CD4-positive, alpha-beta T cell (primary cell): Measurements from ENCODE around the gene GALNT12. TPM values are rescaled to one million over a fixed set of nuclear protein-coding genes. Genes with fewer than 3 reads are reported as not detected.

Source experiments
- ATAC-seq: fragments of 200-7000 bp; cut with Tn5 transposase; one replicate; pipeline ENCODE4 v1.10.0; 2022; ENCODE audit warnings: mild to moderate bottlenecking; ENCODE audit not compliant: poor library complexity
- CTCF ChIA-PET: fragments of 350-600 bp; sonication (Branson Sonifier 250); formaldehyde crosslinking; loops from one replicate; lab custom pipeline; 2021; ENCODE audit warnings: antibody characterized with exemption, inconsistent platforms; lab: Charles Lee
- POLR2A ChIA-PET: fragments of 350-600 bp; sonication (Branson Sonifier 250); formaldehyde crosslinking; loops from one replicate; lab custom pipeline; 2021; ENCODE audit warnings: antibody characterized with exemption, inconsistent platforms; lab: Charles Lee
- DNase-seq, 14 experiments: peaks; one replicate each; pipeline ENCODE4 v3.0.0-alpha.2; 2013 to 2020; ENCODE audit warnings: mixed read lengths in 2 of 14
- H3K27ac ChIP-seq, 2 donors: one replicate each; pipeline versions ENCODE4 v1.5.1 to v1.7.0; 2013; ENCODE audit warnings: low read length in 2 of 2, low read depth in 1 of 2, mild to moderate bottlenecking in 1 of 2
- H3K27me3 ChIP-seq, 2 experiments: 1 replicate in 1 of 2; 2 replicates in 1 of 2; pipeline versions ENCODE4 v1.6.1 to v1.7.0; 2013; ENCODE audit warnings: low read length in 2 of 2, control low read depth in 1 of 2, mild to moderate bottlenecking in 1 of 2, moderate library complexity in 1 of 2; ENCODE audit not compliant: insufficient read depth in 2 of 2, control insufficient read depth in 1 of 2
- H3K36me3 ChIP-seq: one replicate; pipeline ENCODE4 v1.6.1; 2013; ENCODE audit warnings: low read length, control low read depth; ENCODE audit not compliant: insufficient read depth
- H3K4me1 ChIP-seq: one replicate; pipeline ENCODE4 v1.6.1; 2013; ENCODE audit warnings: low read length, control low read depth; ENCODE audit not compliant: insufficient read depth
- H3K4me3 ChIP-seq: one replicate; pipeline ENCODE4 v1.5.1; 2013; ENCODE audit warnings: mild to moderate bottlenecking, low read length, moderate library complexity
- H3K9me3 ChIP-seq, 2 experiments: 1 replicate in 1 of 2; 2 replicates in 1 of 2; pipeline versions ENCODE4 v1.6.1 to v1.7.0; 2013; ENCODE audit warnings: low read length in 2 of 2, mild to moderate bottlenecking in 2 of 2, control low read depth in 1 of 2, moderate library complexity in 1 of 2; ENCODE audit not compliant: control insufficient read depth in 1 of 2, insufficient read depth in 1 of 2
- H3K27ac Mint-ChIP-seq: one replicate; pipeline ENCODE4 v1.8.0; 2020; ENCODE audit warnings: mixed read lengths
- H3K27me3 Mint-ChIP-seq: one replicate; pipeline ENCODE4 v1.8.0; 2021; ENCODE audit warnings: mixed read lengths
- H3K36me3 Mint-ChIP-seq: one replicate; pipeline ENCODE4 v1.8.0; 2021; ENCODE audit warnings: low read depth, mixed read lengths
- H3K4me1 Mint-ChIP-seq: one replicate; pipeline ENCODE4 v1.8.0; 2021; ENCODE audit warnings: low read depth, mixed read lengths
- H3K4me3 Mint-ChIP-seq: one replicate; pipeline ENCODE4 v1.8.0; 2020; ENCODE audit warnings: mild to moderate bottlenecking, mixed read lengths
- H3K9me3 Mint-ChIP-seq: one replicate; pipeline ENCODE4 v1.8.0; 2020; ENCODE audit warnings: mixed read lengths
- intact Hi-C, 2 experiments: fragments of 100-400 bp; cut with DNase I in 1 of 2; cut with micrococcal nuclease in 1 of 2; formaldehyde crosslinking; loops; one replicate each; pipeline versions ENCODE4 v1.15.1 to v1.9.0; 2023 to 2025; cut with DNase I, micrococcal nuclease
- total RNA-seq, 174 experiments: library from RNA in 2 of 174; stranded (reverse) in 2 of 174; gene quantifications; one replicate each; pipeline ENCODE4 v1.2.3 and lab custom pipeline; 2021 to 2026
- TF ChIP-seq, protein P1 (sequence below): fragments of 200-600 bp; IDR thresholded peaks from one replicate; pipeline ENCODE4 v1.8.0; 2022; ENCODE audit warnings: antibody characterized with exemption, mild to moderate bottlenecking

GALNT12 gene
- total RNA-seq, 2 experiments from 2014 or later: 8.7 to 11.5 TPM

DNA sequence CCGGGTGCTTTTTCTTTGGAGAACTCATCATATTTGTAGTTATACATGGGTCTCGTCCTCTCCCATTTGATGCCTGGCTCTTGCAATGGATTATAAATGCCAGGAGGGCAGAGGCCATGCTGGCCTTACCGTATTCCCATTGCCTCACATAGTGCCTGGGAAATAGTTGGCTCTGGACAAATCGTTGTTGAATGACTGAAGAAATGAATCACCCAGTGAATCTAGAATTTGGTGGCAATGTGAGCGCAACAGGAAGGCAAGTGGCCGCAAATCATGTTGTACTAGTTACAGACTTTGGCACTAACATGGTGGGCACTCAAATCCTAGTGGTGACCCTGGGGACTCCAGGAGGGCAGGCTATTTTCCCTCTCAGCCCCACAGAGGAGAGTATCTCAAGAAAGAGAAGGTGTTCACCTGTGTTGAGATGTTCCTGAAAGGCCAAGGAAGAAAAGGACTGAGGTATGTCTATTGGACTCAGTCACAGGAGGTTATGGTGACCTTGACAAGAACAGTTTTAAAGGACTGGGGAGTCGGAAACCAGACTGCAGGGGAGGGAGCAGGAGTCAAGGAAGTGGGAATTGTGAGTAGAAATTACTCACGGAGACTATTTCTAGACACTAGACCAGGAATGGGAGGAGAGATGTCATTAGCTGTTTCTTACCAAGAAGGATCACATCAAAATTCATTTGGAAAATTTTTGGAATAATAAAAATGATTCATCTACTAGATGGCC lies 74.5 kb downstream of the GALNT12 start:
- H3K27ac ChIP-seq: no peak overlapping the region
- peaks cover 1 to 12% of the 10 kb centered on the region in 2 experiments for H3K27me3 ChIP-seq
- no peaks in the 10 kb centered on the region for H3K4me1 ChIP-seq
- Mint-ChIP-seq H3K9me3 (no peaks in the 10 kb centered on the region), H3K27ac (no peak overlapping the region), H3K27me3 (peaks cover 51% of the 10 kb centered on the region), H3K4me1 (no peaks in the 10 kb centered on the region), H3K36me3 (no peaks in the 10 kb centered on the region), H3K4me3 (no peak overlapping the region)
- no peaks in the 10 kb centered on the region for H3K36me3 ChIP-seq
- intact Hi-C loops: no loop called here
- H3K4me3 ChIP-seq: no peak overlapping the region
- no peaks in the 10 kb centered on the region for H3K9me3 ChIP-seq
- TF ChIP-seq, protein P1, sequence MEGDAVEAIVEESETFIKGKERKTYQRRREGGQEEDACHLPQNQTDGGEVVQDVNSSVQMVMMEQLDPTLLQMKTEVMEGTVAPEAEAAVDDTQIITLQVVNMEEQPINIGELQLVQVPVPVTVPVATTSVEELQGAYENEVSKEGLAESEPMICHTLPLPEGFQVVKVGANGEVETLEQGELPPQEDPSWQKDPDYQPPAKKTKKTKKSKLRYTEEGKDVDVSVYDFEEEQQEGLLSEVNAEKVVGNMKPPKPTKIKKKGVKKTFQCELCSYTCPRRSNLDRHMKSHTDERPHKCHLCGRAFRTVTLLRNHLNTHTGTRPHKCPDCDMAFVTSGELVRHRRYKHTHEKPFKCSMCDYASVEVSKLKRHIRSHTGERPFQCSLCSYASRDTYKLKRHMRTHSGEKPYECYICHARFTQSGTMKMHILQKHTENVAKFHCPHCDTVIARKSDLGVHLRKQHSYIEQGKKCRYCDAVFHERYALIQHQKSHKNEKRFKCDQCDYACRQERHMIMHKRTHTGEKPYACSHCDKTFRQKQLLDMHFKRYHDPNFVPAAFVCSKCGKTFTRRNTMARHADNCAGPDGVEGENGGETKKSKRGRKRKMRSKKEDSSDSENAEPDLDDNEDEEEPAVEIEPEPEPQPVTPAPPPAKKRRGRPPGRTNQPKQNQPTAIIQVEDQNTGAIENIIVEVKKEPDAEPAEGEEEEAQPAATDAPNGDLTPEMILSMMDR: no peak
- ATAC-seq: no peak
- ChIA-PET CTCF (no interaction called here), POLR2A (no interaction called here)
- DNase-seq: no peak

DNA sequence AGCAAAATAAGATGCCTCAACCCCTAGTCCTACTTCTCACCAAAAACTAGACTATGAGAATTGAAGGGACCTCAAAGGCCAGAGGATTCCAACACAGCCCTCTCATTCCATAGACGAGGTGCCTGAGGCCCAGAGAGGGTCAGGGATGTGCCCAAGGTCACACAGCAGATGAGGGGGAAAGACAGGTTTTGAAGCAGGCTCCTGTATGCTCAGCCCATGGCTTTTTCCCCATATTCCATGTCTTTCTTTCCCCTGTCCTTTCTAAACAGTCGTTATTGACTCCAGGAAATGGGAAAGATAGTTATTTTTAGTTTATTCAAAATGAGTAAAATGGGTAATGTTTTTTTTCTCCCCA lies 75.1 kb downstream of the GALNT12 start:
- Histone ChIP-seq H3K36me3 (no peaks in the 10 kb centered on the region), H3K4me1 (no peaks in the 10 kb centered on the region), H3K27me3 (peaks cover 5 to 12% of the 10 kb centered on the region in 2 experiments), H3K9me3 (no peaks in the 10 kb centered on the region), H3K4me3 (no peak overlapping the region), H3K27ac (no peak overlapping the region)
- Mint-ChIP-seq H3K36me3 (no peaks in the 10 kb centered on the region), H3K9me3 (no peaks in the 10 kb centered on the region), H3K27me3 (peaks cover 56% of the 10 kb centered on the region), H3K4me3 (no peak overlapping the region), H3K27ac (no peak overlapping the region), H3K4me1 (no peaks in the 10 kb centered on the region)
- intact Hi-C loops: no loop called here
- ATAC-seq: no peak
- DNase-seq: no peak
- CTCF ChIA-PET: no interaction called here
- TF ChIP-seq, protein P1: no peak
- POLR2A ChIA-PET: no interaction called here

DNA sequence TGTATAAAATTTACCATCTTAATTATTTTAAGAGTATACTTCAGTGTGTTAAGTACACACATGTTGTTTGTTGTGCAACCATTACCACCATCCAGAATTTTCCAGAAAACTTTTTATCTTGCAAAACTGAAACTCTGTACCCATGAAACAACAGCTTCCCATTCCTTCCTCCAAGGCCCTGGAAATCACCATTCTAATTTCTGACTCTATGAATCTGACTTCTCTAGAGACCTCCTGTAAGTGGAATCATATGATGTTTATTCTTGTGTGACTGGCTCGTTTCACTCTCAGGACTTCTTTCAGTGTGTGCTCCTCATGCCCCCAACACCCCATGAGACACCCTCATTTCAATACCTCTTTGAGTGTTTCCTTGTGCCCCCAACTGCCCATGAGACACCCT lies 75.8 kb downstream of the GALNT12 start:
- H3K36me3 Mint-ChIP-seq: no peaks in the 10 kb centered on the region
- Histone ChIP-seq H3K36me3 (no peaks in the 10 kb centered on the region), H3K9me3 (no peaks in the 10 kb centered on the region), H3K27ac (no peak overlapping the region), H3K4me1 (no peaks in the 10 kb centered on the region), H3K4me3 (no peak overlapping the region), H3K27me3 (peaks cover 6 to 12% of the 10 kb centered on the region in 2 experiments)
- TF ChIP-seq, protein P1: no peak
- no peak for DNase-seq
- H3K27me3 Mint-ChIP-seq: peaks cover 63% of the 10 kb centered on the region
- no peak overlapping the region for H3K4me3 Mint-ChIP-seq
- POLR2A ChIA-PET: no interaction called here
- no peak overlapping the region for H3K27ac Mint-ChIP-seq
- H3K9me3 Mint-ChIP-seq: no peaks in the 10 kb centered on the region
- CTCF ChIA-PET: no interaction called here
- H3K4me1 Mint-ChIP-seq: no peaks in the 10 kb centered on the region
- ATAC-seq: no peak
- intact Hi-C loops: no loop called here
